GM19455 (cell line): ENCODE measurements around the gene TMEFF1.
"Not testable (repeated sequence)": the region's sequence is repeated elsewhere in the genome, so short reads cannot be mapped to it uniquely, and the experiment has no call there.

ENCODE experiments used
- ATAC-seq: cut with Tn5 transposase; IDR thresholded peaks from one replicate; pipeline ENCODE4 v1.9.1; 2021; ENCODE audit not compliant: unreplicated experiment

The TMEFF1 gene

GRCh38 chr9:100486479-100487176 is 13.7 kb downstream of the TMEFF1 start:
- ATAC-seq = no peak

- no peak for ATAC-seq
Observed at GRCh38 chr9:100488177-100488576, 15.2 kb downstream of the TMEFF1 start.

GRCh38 chr9:100489836-100490235 is 16.9 kb downstream of the TMEFF1 start:
- no peak for ATAC-seq

- no peak for ATAC-seq
Observed at GRCh38 chr9:100492952-100493351, 20.0 kb downstream of the TMEFF1 start.

GRCh38 chr9:100498592-100498991 is 25.6 kb downstream of the TMEFF1 start:
- ATAC-seq = no peak

- no peak for ATAC-seq
Observed at GRCh38 chr9:100499460-100499859, 26.5 kb downstream of the TMEFF1 start.

- ATAC-seq = no peak
Observed at GRCh38 chr9:100499866-100500265, 26.9 kb downstream of the TMEFF1 start.

GRCh38 chr9:100505564-100506159 is 32.7 kb downstream of the TMEFF1 start:
- ATAC-seq = peak; percentile 59

- ATAC-seq = not testable (repeated sequence)
Observed at GRCh38 chr9:100507350-100507749, 34.4 kb downstream of the TMEFF1 start.

- ATAC-seq = no peak
Observed at GRCh38 chr9:100511205-100511604, 38.3 kb downstream of the TMEFF1 start.

GRCh38 chr9:100515578-100516494 is 42.9 kb downstream of the TMEFF1 start:
- ATAC-seq = no peak

GRCh38 chr9:100521282-100521681 is 48.3 kb downstream of the TMEFF1 start:
- no peak for ATAC-seq

- ATAC-seq = no peak
Observed at GRCh38 chr9:100525563-100525962, 52.6 kb downstream of the TMEFF1 start.

GRCh38 chr9:100527180-100527794 is 54.3 kb downstream of the TMEFF1 start:
- not testable (repeated sequence) for ATAC-seq

- ATAC-seq = no peak
Observed at GRCh38 chr9:100534401-100534800, 61.5 kb downstream of the TMEFF1 start.

- ATAC-seq = no peak
Observed at GRCh38 chr9:100540327-100540726, 67.4 kb downstream of the TMEFF1 start.

GRCh38 chr9:100549048-100549447 is 76.1 kb downstream of the TMEFF1 start:
- no peak for ATAC-seq

- no peak for ATAC-seq
Observed at GRCh38 chr9:100554935-100555401, 82.0 kb downstream of the TMEFF1 start.

GRCh38 chr9:100555471-100555870 is 82.5 kb downstream of the TMEFF1 start:
- ATAC-seq = no peak

- no peak for ATAC-seq
Observed at GRCh38 chr9:100557053-100557452, 84.1 kb downstream of the TMEFF1 start.

GRCh38 chr9:100561256-100561655 is 88.3 kb downstream of the TMEFF1 start:
- no peak for ATAC-seq
